Heart left ventricle (tissue), 16 donors: ENCODE measurements around the gene ZMIZ1. TPM values are rescaled to one million over a fixed set of nuclear protein-coding genes. Genes with fewer than 3 reads are reported as not detected.

Source experiments
- ATAC-seq, 4 donors: fragments of 200-7000 bp; cut with Tn5 transposase; one replicate each; pipeline ENCODE4 v1.9.1; 2020 to 2022; ENCODE audit warnings: moderate library complexity in 4 of 4, mild to moderate bottlenecking in 3 of 4, moderate number of reproducible peaks in 1 of 4
- DNase-seq, 5 donors: peaks; one replicate each; pipeline ENCODE4 v3.0.0-alpha.2; 2020
- H3K27ac ChIP-seq, 12 donors: fragments of 200-600 bp; sonication (generic) in 4 of 12; one replicate each; pipeline versions ENCODE4 v1.5.0 to v1.8.0; 2016 to 2022; ENCODE audit warnings: mild to moderate bottlenecking in 2 of 12
- H3K27me3 ChIP-seq, 9 donors: fragments of 200-600 bp; sonication (generic) in 2 of 9; one replicate each; pipeline versions ENCODE4 v1.5.1 to v1.8.0; 2016 to 2022; ENCODE audit warnings: mild to moderate bottlenecking in 3 of 9
- H3K36me3 ChIP-seq, 9 donors: fragments of 200-600 bp; sonication (generic) in 2 of 9; one replicate each; pipeline versions ENCODE4 v1.5.0 to v1.8.0; 2018 to 2022; ENCODE audit warnings: mild to moderate bottlenecking in 2 of 9
- H3K4me1 ChIP-seq, 12 donors: fragments of 200-600 bp; sonication (generic) in 4 of 12; one replicate each; pipeline versions ENCODE4 v1.5.0 to v1.8.0; 2016 to 2022; ENCODE audit warnings: mild to moderate bottlenecking in 3 of 12
- H3K4me3 ChIP-seq, 12 donors: fragments of 200-600 bp; sonication (generic) in 4 of 12; one replicate each; pipeline versions ENCODE4 v1.5.0 to v1.8.0; 2017 to 2022; ENCODE audit warnings: mild to moderate bottlenecking in 9 of 12, moderate library complexity in 4 of 12
- H3K9me3 ChIP-seq, 12 donors: fragments of 200-600 bp; sonication (generic) in 4 of 12; one replicate each; pipeline versions ENCODE4 v1.5.0 to v1.8.0; 2016 to 2022; ENCODE audit warnings: mild to moderate bottlenecking in 1 of 12
- CTCF ChIP-seq, 12 donors: fragments of 200-600 bp; sonication (generic) in 4 of 12; IDR thresholded peaks; one replicate each; pipeline versions ENCODE4 v1.5.0 to v1.8.0; 2018 to 2022; ENCODE audit warnings: antibody characterized with exemption in 12 of 12, mild to moderate bottlenecking in 5 of 12
- POLR2A ChIP-seq, 2 donors: fragments of 450-650 bp; IDR thresholded peaks; one replicate each; pipeline ENCODE4 v1.6.1; 2017; ENCODE audit warnings: antibody characterized with exemption in 2 of 2, mild to moderate bottlenecking in 2 of 2, moderate library complexity in 2 of 2
- WGBS, 4 donors: extraction: QIAGEN DNeasy Blood & Tissue Kit in 2 of 4; methylation state at CpG; one replicate each; pipeline versions ENCODE4 v1.1.5 to v1.1.7; 2013 to 2018; 5-methylcytosine and 5-hydroxymethylcytosine counted together
- intact Hi-C, 10 donors: fragments of 100-400 bp; cut with DNase I; formaldehyde crosslinking; loops; one replicate each; pipeline versions ENCODE4 v1.11.1 to v1.14.2; 2022
- polyA plus RNA-seq, 2 donors: library from polyadenylated mRNA; stranded (reverse); fragments of 200-250 nt; gene quantifications; one replicate each; pipeline ENCODE4 v1.2.3, GENCODE V29; 2013
- total RNA-seq, 9 donors: library from RNA; depleted of rRNA in 2 of 9; stranded (reverse); fragments of >200 nt in 2 of 9; fragmentation: NEBNext Ultra II Directional in 3 of 9; extraction: Animal tissue kit (Norgen Biotek cat#: 25700) in 3 of 9; gene quantifications; one replicate each; pipeline versions ENCODE4 v1.1.0 to v1.2.4, GENCODE V29; 2016 to 2023
- donor health status: ischemic (EF 13 %, LVEDD 7.1; RV severe dilation, severe dysfunction).
- donor health status: healthy with polysubstance abuse.
- donor health status: DM: no; HTN: yes; CAD: no.
- donor health status: DM: no; HTN: no; CAD: no.
- donor health status: ischemic (EF 25% LVEDD 6.9; RV normal size, moderate dysfunction).
- donor health status: ischemic (EF 25% LVEDD 5.7; RV mildly dilated, moderate dysfunction).
- donor health status: healthy.
- donor health status: DM: yes; HTN: yes; CAD: no.
- donor health status: ischemic (EF 35%, LVEDD 5.7; RV mildly dilated, moderate dysfunction).
- donor health status: nonischemic (EF 11% LVEDD 7.7; RV severe dilation, severe dysfunction).
- donor health status: DM: yes; HTN: yes; CAD: no.
- donor health status: PGD.
- donor health status: ischemic (EF 29% LVEDD 5.4; RV normal size, mild dysfunction).
- donor health status: nonischemic (EF 23%, LVEDD 6.1; RV moderate dilation, normal function).

Gene ZMIZ1
- total and polyA plus RNA-seq, 11 donors, result 19.7 to 75.4 (median 49.2) TPM

DNA sequence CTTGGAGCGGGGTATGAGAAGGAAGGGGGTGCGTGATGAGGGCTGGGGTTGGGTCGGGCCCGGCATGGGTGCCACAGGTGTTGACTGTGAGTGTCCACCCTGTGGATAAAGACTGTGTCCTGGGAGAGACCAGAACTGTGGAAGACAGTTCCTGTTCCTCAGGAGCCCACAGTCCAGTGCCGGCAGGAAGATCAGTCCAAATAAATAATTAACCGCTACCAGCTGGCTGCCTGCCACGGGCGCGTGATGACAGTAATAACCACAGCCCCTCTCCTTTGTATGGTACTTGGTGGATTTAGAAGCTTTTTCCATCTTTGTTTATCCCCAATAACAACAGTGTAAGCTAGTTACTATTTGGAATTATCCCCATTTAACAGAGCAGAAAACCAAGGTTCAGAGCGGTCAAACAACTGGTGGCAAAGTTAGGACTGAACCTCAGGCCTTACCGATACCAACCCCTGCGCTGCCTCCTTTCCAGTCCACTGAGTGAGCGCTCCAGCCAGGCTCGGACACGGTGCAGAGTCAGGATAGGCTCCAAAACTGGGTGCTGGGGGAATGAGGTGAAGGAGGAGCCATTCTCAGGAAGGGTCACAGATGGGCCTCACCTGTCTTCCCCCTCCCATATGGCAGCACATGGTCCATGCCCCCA, 5.1 kb downstream of the ZMIZ1 start:
- no peak for ATAC-seq
- intact Hi-C loops, result loop anchor here in 8 of 10 donors (5.0 to 10.0 kb wide), 10 partner anchors 33 to 1042 kb away; partner anchors contain the start of gene RPS24 (in 1 of the 8)
- H3K4me1 ChIP-seq, result peaks cover 16 to 81% (median 74%) of the 10 kb centered on the region in 12 donors
- H3K9me3 ChIP-seq, result no peaks in the 10 kb centered on the region
- DNase-seq, result peak in 3 of 5 donors; percentile 54 to 75 (median 67)
- H3K4me3 ChIP-seq, result peak overlapping the region in 3 of 12 donors; percentile 10 to 90 (median 21)
- WGBS, 4 donors, result 49 to 54% (median 51%) methylated on average over 15 of the region's 15 CpGs
- TF ChIP-seq CTCF (IDR thresholded peaks at IDR 0.05) (no peak), POLR2A (IDR thresholded peaks at IDR 0.05) (no peak)
- H3K27ac ChIP-seq, result peak overlapping the region in 9 of 12 donors; percentile 11 to 100 (median 95)
- H3K36me3 ChIP-seq, result no peaks in the 10 kb centered on the region
- H3K27me3 ChIP-seq, result no peaks in the 10 kb centered on the region

DNA sequence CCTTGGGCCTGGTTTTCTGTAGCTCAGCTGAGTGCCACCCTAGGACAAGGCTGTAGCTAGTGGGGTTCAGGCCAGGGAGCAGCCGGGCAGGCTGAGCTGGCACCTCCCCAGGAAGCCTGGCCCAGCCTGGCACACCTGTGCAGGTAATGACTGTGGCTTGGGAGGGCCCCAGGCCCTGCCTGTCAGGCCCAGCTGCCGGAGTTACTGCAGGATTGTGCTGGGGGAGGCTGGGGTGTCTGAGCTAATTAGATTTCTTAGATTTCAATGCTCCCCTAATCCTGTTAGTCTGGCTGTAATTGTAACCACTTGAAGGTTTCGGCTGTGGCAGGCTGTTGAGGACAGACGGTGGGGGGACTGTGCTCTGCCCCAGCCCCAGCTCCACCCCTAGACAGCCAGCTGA, 6.0 kb downstream of the ZMIZ1 start:
- H3K36me3 ChIP-seq, result no peaks in the 10 kb centered on the region
- ATAC-seq (no peak), DNase-seq (no peak)
- intact Hi-C loops, result loop anchor here in 8 of 10 donors (5.0 to 10.0 kb wide), 10 partner anchors 33 to 1042 kb away; partner anchors contain the start of gene RPS24 (in 1 of the 8)
- no peaks in the 10 kb centered on the region for H3K27me3 ChIP-seq
- H3K9me3 ChIP-seq, result no peaks in the 10 kb centered on the region
- peaks cover 16 to 89% (median 82%) of the 10 kb centered on the region in 12 donors for H3K4me1 ChIP-seq
- H3K27ac ChIP-seq, result peak overlapping the region in 8 of 12 donors; percentile 11 to 100 (median 96)
- TF ChIP-seq CTCF (IDR thresholded peaks at IDR 0.05) (no peak), POLR2A (IDR thresholded peaks at IDR 0.05) (no peak)
- no peak overlapping the region for H3K4me3 ChIP-seq
- 42 to 65% (median 52%) methylated on average over 2 to 4 of the region's 4 CpGs for WGBS, 4 donors

- intact Hi-C loops, result loop anchor here in 2 of 10 donors (10.0 kb wide), 2 partner anchors 59 to 771 kb away; no protein-coding TSS in a partner anchor
- Histone ChIP-seq H3K36me3 (no peaks in the 10 kb centered on the region), H3K27ac (peak overlapping the region in 7 of 12 donors; percentile 1 to 99 (median 39)), H3K4me3 (no peak overlapping the region), H3K4me1 (peaks cover 22 to 96% (median 89%) of the 10 kb centered on the region in 12 donors), H3K27me3 (no peaks in the 10 kb centered on the region), H3K9me3 (no peaks in the 10 kb centered on the region)
- DNase-seq (peak in 1 of 5 donors; percentile 33), ATAC-seq (no peak)
- 52 to 72% (median 68%) methylated on average over 3 of the region's 3 CpGs for WGBS, 4 donors
- no peak for TF ChIP-seq POLR2A (IDR thresholded peaks at IDR 0.05)
- no peak for TF ChIP-seq CTCF (IDR thresholded peaks at IDR 0.05)
Observed at GRCh38 chr10:79075418-79075817, 6.7 kb downstream of the ZMIZ1 start.

- Histone ChIP-seq H3K9me3 (no peaks in the 10 kb centered on the region), H3K27ac (peak overlapping the region in 7 of 12 donors; percentile 13 to 99 (median 79)), H3K36me3 (no peaks in the 10 kb centered on the region), H3K4me1 (peaks cover 30 to 100% (median 96%) of the 10 kb centered on the region in 12 donors), H3K4me3 (no peak overlapping the region), H3K27me3 (no peaks in the 10 kb centered on the region)
- peak in 1 of 5 donors; percentile 33 for DNase-seq
- no peak for TF ChIP-seq POLR2A (IDR thresholded peaks at IDR 0.05)
- no peak for TF ChIP-seq CTCF (IDR thresholded peaks at IDR 0.05)
- intact Hi-C loops, result loop anchor here in 4 of 10 donors (2.0 to 10.0 kb wide), 4 partner anchors 35 to 773 kb away; no protein-coding TSS in a partner anchor
- 69 to 81% (median 75%) methylated on average over 10 of the region's 10 CpGs for WGBS, 4 donors
- no peak for ATAC-seq
Observed at GRCh38 chr10:79077488-79078173, 8.9 kb downstream of the ZMIZ1 start.
